HEK293T (cell line): ENCODE data around the gene LIN28B.

Source experiments
- BHLHE40 ChIP-seq: fragments of 450-650 bp; IDR thresholded peaks from 2 replicates; pipeline ENCODE4 v1.6.1; 2016; ENCODE audit warnings: mild to moderate bottlenecking, moderate library complexity, borderline replicate concordance
- CTBP1 ChIP-seq: fragments of 450-650 bp; IDR thresholded peaks from 2 replicates; pipeline ENCODE4 v1.6.1; 2016; ENCODE audit warnings: borderline replicate concordance
- ELF4 ChIP-seq: fragments of 450-650 bp; IDR thresholded peaks from 2 replicates; pipeline ENCODE4 v1.6.1; 2017; ENCODE audit warnings: antibody characterized with exemption
- FOXA1 ChIP-seq: fragments of 450-650 bp; IDR thresholded peaks from 2 replicates; pipeline ENCODE4 v1.6.1; 2016; ENCODE audit warnings: mild to moderate bottlenecking
- SUZ12 ChIP-seq: fragments of 450-650 bp; IDR thresholded peaks from 2 replicates; pipeline ENCODE4 v1.6.1; 2016; ENCODE audit warnings: mild to moderate bottlenecking
- TARDBP ChIP-seq: fragments of 450-650 bp; IDR thresholded peaks from 2 replicates; pipeline ENCODE4 v1.6.1; 2016

DNA sequence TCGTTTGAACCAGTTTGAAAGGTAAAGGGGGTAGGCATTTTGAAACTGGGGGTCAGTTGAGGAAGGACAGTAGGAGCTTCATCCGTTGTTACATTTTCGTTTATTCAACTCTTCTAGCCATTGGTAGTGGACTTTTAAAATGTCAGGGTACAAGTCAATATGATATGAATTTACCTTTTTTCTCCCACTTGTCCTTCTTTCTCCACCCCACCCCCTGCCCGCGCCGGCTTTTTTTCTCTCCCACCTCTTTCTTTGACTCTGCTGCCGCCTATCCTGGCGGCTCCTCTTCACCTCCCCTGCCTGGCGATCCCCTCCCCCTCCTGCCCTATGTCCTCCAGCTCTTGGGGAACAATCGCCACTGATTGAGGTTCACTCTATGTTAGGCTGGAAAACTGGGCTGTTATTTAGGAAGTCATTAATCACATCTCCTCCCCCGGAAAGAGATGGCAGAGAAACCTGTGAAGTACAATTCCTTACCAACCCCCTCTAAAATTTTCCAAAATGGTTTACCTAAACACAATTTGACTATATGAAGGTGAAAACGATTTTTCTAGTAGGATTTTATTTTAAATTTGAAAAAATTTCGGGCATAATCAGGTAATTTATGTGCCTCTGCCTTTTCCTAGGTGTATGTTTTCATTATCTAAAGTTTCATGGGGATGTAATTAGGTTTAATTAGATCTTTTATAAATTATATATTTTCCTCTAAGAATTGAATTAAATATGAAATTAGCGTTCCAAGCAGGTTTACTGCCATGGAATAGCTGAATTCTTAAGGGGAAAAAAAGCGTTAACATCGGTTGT lies 778 bp upstream of the LIN28B start:
- no peak for TF ChIP-seq FOXA1
- no peak for TF ChIP-seq SUZ12
- no peak for TF ChIP-seq CTBP1
- no peak for TF ChIP-seq BHLHE40
- no peak for TF ChIP-seq ELF4
- TF ChIP-seq TARDBP: no peak
